Measurements from ENCODE around the gene POLD1.

POLD1 gene

GRCh38 chr19:50465986-50466705 is 82.0 kb downstream of the POLD1 start:
- DNase-seq (ENCODE audit: low read depth in 2 of 2), result no peak

- DNase-seq (ENCODE audit: low read depth in 2 of 2), result no peak
Observed at GRCh38 chr19:50466706-50467039, 82.5 kb downstream of the POLD1 start.

GRCh38 chr19:50467566-50467965 is 83.4 kb downstream of the POLD1 start:
- DNase-seq (ENCODE audit: low read depth in 2 of 2), result no peak
